ENCODE data around the gene ROPN1B. TPM values are rescaled to one million over a fixed set of nuclear protein-coding genes. Genes with fewer than 3 reads are reported as not detected.
"Not testable (repeated sequence)": the region's sequence is repeated elsewhere in the genome, so short reads cannot be mapped to it uniquely, and the experiment has no call there.

ROPN1B gene
- total RNA-seq, 1 experiment from 2014 or later: not detected

GRCh38 chr3:125957674-125958510 lies 11.1 kb upstream of the ROPN1B start:
- DNase-seq (ENCODE audit: low read depth): no peak

GRCh38 chr3:125958511-125959316 lies 10.3 kb upstream of the ROPN1B start:
- DNase-seq (ENCODE audit: low read depth): no peak

GRCh38 chr3:125959317-125960065 lies 9.5 kb upstream of the ROPN1B start:
- no peak for DNase-seq (ENCODE audit: low read depth)

DNA sequence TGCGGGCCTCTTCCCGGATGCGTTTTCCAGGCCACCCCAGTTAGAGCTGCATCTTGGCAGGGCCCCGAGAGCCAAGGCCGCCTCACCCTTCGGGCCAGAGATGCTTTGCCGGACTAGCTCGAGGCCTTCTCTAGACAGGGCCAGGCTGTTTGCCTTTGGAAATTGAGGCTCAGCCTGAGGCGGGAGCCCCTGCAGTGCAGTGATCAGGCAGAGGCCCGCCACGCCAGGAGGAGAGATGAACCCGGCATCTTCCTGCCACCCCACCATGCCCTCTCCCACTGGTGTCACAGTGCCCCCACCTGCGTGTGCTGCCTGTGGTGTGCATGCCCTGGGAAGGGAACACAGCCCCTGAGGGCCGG lies 8.9 kb upstream of the ROPN1B start:
- DNase-seq (ENCODE audit: low read depth): no peak

DNA sequence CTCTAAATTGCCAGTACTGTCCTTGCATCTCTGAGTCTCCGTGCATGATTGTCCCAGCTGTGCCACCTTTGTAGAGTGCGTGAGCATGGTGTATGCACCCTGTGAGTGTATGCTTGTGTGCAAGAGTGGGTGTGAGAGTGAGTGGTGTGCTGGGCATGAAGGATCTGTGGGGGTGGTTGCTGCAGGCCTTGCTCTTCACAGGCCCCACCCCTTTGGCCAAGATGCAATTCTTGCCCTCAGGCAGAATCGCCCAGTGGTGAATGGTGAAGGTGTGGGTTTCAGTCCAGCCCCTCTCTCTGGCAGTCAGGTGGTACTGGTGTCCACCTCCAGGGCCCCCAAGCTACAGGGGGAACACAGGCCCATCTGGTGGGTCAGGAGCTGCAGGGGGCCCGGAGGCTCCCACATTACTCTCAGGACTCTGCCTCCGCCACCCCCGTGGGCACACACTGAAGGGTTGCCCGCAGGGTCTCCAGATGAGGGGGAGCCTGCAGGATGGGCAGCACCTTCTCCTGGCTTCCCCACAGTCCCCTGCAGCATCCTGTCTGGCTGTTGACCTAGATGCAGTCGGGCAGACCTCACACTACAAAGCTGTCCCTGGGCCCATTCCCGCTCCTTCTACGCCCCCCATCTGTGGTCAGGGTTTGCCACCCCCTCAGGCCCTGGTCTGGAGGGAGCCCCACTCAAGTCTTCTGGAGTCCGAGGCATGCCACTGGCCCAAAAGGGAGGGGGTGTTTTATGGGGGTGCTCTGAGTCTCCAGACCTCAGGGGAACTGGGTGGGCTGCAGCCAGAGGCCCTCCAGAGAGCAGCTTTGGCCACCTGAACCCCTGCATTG lies 8.3 kb upstream of the ROPN1B start:
- DNase-seq (ENCODE audit: low read depth): no peak

- no peak for DNase-seq (ENCODE audit: low read depth)
Observed at GRCh38 chr3:125961289-125961589, 7.7 kb upstream of the ROPN1B start.

- DNase-seq (ENCODE audit: low read depth): not testable (repeated sequence)
Observed at GRCh38 chr3:125963834-125964233, 5.1 kb upstream of the ROPN1B start.

- DNase-seq (ENCODE audit: low read depth): no peak
Observed at GRCh38 chr3:125965505-125965904, 3.5 kb upstream of the ROPN1B start.

DNA sequence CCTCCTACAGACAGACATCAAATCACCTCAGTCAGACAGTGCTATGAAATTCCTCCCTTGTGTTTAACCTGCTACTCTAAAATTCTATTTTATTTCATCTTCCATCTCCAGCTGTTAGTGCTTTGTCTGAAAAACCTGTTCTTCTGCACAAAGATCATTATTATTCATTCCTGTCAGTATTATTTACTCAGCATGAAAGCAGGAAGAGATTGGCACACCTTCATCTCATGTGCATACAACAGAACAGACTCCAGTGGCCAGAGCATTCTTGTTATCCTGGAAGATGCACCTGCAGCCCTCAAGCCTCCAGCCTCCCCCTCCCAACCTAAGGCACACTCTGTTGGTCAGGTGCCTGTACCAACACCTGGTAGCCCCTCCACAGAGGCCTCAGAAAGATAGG lies 1.8 kb upstream of the ROPN1B start:
- no peak for DNase-seq (ENCODE audit: low read depth)

DNA sequence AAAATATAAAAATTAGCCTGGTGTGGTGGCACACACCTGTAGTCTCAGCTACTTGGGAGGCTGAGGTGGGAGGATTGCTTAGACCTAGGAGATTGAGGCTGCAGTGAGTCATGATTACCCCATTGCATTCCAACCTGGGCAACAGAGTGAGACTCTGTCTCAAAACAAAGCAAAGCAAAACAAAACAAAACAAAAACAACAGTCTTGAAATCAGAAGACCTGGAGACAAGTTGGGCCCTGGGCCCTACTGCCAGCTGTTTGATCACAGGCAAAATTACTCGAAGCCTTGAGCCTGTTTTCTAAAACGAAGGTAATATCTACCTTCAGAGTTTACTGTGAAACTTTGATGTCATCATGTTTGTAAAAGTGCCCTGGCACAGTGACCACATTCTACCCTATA lies 857 bp upstream of the ROPN1B start:
- not testable (repeated sequence) for DNase-seq (ENCODE audit: low read depth)

GRCh38 chr3:125971997-125972944 lies 3.3 kb downstream of the ROPN1B start:
- DNase-seq (ENCODE audit: low read depth): peak; percentile 39

GRCh38 chr3:125975245-125976002 lies 6.4 kb downstream of the ROPN1B start:
- DNase-seq (ENCODE audit: low read depth): peak; percentile 29

DNA sequence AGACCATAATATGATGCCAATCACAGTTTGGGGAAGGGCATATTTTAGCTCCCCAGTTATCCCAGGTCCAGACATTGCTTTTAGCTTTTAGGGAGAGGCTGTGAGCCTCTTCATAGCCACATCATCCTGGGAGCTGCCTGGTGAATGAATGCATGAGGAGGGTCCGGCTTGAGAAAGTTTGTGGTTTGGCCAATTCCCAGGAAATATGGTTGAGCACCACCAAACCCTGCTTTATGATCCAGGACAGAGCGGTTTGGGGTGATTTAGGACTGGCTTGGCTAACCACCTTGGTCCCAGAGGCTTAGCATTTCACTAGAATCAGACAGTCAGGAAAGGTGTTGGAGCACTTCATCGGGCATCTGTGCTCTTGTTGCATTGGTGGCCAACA lies 7.0 kb downstream of the ROPN1B start:
- peak; percentile 10 for DNase-seq (ENCODE audit: low read depth)

GRCh38 chr3:125977104-125977503 lies 8.1 kb downstream of the ROPN1B start:
- DNase-seq (ENCODE audit: low read depth): not testable (repeated sequence)

- not testable (repeated sequence) for DNase-seq (ENCODE audit: low read depth)
Observed at GRCh38 chr3:125984951-125985350, 16.0 kb downstream of the ROPN1B start.

DNA sequence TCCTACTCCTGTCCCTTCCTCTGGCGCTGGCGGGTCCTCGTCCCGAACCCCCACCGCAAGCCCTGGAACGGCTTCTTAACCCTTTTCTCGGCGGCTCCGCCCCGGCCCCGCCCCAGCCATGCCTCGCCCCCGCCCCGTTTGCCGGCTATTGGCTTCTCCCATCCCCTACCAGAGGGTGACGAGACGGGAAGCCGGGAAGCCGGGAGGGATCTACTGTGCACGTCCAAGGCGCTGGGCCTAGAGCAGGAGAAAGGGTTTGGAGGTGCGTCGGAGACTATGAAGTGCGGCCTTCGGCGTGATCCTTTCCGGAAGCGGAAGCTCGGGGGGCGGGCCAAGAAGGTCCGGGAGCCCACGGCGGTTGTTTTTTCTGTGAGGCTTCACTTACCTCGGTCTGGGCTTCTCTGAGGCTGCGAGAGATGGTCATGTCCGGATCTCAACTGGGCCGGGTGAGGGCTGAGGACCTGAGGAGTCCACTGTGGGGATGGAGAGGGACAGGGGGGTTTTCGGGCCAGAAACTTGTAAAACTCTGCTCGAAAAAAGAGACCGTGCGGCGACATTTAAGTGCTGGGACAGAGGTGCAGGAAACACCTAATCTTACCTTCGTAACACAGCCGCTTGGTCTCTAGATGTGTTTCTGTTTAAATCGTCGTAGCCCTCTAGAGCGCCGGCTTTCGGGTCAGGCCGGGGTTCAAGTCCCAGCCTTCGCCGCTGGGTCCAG lies 21.4 kb downstream of the ROPN1B start:
- peak; percentile 58 for DNase-seq (ENCODE audit: low read depth)

DNA sequence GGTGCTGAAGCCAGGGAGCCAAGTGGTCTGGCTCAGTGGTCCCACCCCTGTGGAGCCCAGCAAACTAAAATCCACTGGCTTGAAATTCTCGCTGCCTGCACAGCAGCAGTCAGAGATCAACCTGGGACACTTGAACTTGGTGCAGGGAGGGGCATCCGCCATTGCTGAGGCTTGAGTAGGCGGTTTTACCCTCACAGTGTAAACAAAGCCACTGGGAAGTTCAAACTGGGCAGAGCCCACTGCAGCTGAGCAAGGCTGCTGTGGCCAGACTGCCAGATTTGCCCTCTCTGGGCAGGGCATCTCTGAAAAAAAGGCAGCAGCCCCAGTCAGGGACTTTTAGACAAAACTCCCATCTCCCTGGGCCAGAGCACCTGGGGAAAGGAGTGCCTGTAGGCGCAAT lies 27.8 kb downstream of the ROPN1B start:
- DNase-seq (ENCODE audit: low read depth): not testable (repeated sequence)

GRCh38 chr3:126002189-126002588 lies 33.2 kb downstream of the ROPN1B start:
- no peak for DNase-seq (ENCODE audit: low read depth)

All from LHCN-M2 (cell line).